Suprapubic skin (tissue), 3 donors: ENCODE data around the gene RPL37.

Source experiments
- POLR2A ChIP-seq, 2 donors: fragments of 450-650 bp; IDR thresholded peaks; one replicate each; pipeline ENCODE4 v1.6.1; 2017; ENCODE audit warnings: antibody characterized with exemption in 2 of 2, mild to moderate bottlenecking in 2 of 2, moderate library complexity in 2 of 2
- TF ChIP-seq, protein P1 (sequence below), 2 donors: fragments of 200-600 bp in 1 of 2; fragments of 450-650 bp in 1 of 2; sonication (generic) in 1 of 2; IDR thresholded peaks; one replicate each; pipeline ENCODE4 v1.5.1; 2016 to 2019; ENCODE audit warnings: antibody characterized with exemption in 2 of 2, mild to moderate bottlenecking in 1 of 2, moderate library complexity in 1 of 2

DNA sequence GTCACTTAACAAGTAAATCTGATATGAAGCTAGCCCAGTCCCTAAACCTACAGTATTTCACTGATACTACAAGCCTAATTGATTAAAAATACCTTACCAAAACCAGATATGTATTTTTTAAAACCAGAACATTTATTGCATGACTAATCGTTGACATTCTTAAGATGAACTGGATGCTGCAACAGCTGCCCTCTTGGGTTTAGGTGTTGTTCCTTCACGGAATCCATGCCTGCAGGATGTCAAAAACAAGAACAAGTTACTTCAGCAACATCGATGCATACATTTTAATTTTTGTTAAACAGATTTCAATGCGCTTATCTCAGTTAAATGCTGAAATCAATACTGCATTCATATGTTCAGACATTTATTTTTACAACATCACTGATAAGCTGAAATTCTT lies 2.7 kb downstream of the RPL37 start:
- no peak for TF ChIP-seq POLR2A (IDR thresholded peaks at IDR 0.05)
- TF ChIP-seq, protein P1, sequence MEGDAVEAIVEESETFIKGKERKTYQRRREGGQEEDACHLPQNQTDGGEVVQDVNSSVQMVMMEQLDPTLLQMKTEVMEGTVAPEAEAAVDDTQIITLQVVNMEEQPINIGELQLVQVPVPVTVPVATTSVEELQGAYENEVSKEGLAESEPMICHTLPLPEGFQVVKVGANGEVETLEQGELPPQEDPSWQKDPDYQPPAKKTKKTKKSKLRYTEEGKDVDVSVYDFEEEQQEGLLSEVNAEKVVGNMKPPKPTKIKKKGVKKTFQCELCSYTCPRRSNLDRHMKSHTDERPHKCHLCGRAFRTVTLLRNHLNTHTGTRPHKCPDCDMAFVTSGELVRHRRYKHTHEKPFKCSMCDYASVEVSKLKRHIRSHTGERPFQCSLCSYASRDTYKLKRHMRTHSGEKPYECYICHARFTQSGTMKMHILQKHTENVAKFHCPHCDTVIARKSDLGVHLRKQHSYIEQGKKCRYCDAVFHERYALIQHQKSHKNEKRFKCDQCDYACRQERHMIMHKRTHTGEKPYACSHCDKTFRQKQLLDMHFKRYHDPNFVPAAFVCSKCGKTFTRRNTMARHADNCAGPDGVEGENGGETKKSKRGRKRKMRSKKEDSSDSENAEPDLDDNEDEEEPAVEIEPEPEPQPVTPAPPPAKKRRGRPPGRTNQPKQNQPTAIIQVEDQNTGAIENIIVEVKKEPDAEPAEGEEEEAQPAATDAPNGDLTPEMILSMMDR (IDR thresholded peaks at IDR 0.05) = no peak
